HG02943 (cell line): ENCODE results near the gene CXCL11.
"Not testable (repeated sequence)": the region's sequence is repeated elsewhere in the genome, so short reads cannot be mapped to it uniquely, and the experiment has no call there.

ENCODE experiments used
- ATAC-seq: cut with Tn5 transposase; IDR thresholded peaks from one replicate; pipeline ENCODE4 v1.9.1; 2021; ENCODE audit warnings: mild to moderate bottlenecking, low read depth, moderate library complexity; ENCODE audit not compliant: unreplicated experiment

CXCL11 gene

DNA sequence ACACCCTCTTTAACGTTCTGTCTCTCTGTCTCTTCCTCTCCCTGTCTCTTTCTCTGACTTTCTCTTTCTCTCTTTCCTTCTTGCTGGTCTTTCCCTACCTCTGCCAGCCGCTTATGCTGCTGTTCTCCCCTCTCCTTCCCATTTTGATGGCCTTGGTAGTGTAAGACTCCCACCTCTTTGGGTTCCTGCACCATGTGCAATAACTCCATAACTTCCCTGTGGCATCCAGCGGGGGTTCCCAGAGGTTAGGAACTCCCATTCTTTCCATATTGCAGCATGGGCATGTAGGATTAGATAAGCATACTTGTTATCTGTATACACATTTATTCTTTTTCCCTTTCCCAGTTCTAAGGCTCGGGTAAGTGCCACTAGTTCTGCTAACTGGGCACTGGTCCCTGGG lies 8.8 kb upstream of the CXCL11 start:
- not testable (repeated sequence) for ATAC-seq

GRCh38 chr4:76043306-76043705 lies 7.4 kb upstream of the CXCL11 start:
- not testable (repeated sequence) for ATAC-seq

DNA sequence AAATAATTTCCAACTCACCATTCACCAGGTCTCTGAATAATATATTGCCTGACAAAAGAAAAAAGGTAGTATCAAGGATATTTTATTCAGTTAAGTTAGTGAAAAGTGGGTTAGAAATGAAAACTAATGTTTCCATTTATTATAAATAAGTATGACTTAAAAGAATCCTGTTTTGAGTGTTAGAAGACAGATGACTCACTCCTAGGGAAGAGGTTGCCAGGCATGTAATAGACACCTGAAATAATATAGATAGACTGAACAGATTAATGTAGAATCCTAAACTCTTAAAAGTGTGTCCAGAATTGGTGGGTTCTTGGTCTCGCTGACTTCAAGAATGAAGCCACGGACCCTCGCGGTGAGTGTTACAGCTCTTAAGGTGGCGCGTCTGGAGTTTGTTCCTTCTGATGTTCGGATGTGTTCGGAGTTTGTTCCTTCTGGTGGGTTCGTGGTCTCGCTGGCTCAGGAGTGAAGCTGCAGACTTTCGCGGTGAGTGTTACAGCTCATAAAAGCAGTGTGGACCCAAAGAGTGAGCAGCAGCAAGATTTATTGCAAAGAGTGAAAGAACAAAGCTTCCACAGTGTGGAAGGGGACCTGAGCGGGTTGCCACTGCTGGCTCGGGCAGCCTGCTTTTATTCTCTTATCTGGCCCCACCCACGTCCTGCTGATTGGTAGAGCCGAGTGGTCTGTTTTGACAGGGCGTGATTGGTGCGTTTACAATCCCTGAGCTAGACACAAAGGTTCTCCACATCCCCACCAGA lies 6.5 kb upstream of the CXCL11 start:
- not testable (repeated sequence) for ATAC-seq

- ATAC-seq = peak; percentile 59
Observed at GRCh38 chr4:76036855-76037254, 985 bp upstream of the CXCL11 start.

- no peak for ATAC-seq
Observed at GRCh38 chr4:76035141-76035540, 729 bp downstream of the CXCL11 start.

DNA sequence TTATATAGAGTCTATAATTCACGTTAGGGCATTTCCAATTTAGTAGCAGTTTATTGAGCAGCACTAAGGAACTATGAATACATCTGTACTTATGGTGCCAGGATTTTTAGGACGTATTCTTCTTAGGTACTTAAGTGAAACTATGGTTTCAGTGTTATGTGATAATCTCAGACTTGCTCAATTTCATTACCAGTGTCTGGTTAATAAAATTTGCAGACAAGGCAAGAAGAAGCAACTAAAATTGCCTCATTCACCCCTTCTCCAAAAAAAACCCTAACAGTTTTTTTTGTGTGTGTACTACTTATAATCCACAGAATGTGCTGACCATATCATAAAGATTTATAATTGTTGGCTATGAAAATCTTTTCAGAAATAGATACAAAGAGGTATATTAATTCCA lies 6.6 kb downstream of the CXCL11 start:
- no peak for ATAC-seq

- ATAC-seq = no peak
Observed at GRCh38 chr4:76028350-76028765, 7.5 kb downstream of the CXCL11 start.

GRCh38 chr4:76024065-76024464 lies 11.8 kb downstream of the CXCL11 start:
- ATAC-seq = no peak

- ATAC-seq = no peak
Observed at GRCh38 chr4:76023389-76023788, 12.5 kb downstream of the CXCL11 start, which contains the start of gene CXCL10. Gene CXCL10, minus strand, starts transcription at chr4:76023497. Its CDS starts 66 bp downstream, at chr4:76023431.

- no peak for ATAC-seq
Observed at GRCh38 chr4:76022677-76023076, 13.2 kb downstream of the CXCL11 start.

DNA sequence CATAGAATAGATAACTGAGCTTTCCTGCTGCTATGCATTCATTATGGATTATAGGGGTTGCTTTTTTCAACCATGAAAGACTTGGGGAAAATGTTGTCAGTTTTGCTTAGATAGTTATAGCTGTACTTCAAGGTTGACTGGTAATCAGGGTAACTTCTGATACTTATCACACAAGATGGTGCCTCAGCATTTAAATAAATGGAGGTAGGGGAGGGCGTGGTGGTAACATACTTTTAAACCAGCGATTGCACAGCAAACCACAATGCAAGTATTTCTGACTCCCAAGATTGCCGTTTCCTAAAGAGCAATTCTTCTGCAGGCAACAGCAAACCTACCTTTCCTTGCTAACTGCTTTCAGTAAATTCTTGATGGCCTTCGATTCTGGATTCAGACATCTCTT lies 13.8 kb downstream of the CXCL11 start:
- no peak for ATAC-seq

DNA sequence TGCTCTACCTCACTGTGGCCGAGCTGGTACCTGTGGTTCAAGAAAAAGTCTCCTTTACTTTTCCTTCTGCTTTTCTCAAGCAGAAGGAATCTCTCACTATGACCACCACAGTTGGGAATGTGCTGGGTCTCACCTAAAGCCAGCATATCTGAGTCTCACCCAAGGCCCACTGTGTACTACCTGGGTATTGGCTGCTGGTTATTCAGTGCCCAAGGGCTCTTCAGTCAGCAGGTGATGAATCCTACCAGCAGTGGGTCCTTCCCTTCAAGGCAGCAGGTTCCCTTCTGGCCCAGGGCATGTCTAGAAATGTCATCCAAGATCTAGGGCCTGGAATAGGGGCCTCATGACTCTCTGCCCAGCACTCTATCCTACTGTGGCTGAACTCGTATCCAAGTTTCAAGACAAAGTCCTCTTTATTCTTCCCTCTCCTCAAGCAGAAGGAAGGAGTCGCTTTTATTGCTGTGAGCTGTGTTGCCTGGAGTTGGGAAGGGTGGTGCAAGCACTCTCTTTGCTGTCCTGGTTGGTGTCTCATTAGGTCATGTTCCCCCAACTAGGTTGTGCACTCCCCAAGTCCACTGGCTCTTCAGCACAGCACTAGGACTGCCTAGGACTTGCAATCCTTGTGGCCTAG lies 18.7 kb downstream of the CXCL11 start:
- ATAC-seq = no peak

DNA sequence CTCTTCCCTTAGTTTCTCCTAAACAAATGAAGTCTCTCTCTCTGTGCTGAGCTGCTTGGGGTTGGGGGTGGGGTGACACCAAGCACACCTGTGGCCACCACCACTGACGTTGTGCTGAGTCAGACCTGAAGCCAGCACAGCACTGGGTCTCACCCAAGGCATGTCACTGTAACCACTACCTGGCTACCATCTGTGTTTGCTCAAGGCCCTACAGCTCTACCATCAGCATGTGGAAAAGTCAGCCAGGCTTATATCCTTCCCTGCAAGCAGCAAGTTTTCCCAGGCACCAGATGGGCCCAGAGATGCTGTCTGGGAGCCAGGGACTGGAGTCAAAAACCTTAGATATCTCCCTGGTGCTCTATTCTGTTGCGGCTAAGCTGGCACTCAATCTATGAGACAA lies 19.5 kb downstream of the CXCL11 start:
- ATAC-seq = peak; percentile 65

DNA sequence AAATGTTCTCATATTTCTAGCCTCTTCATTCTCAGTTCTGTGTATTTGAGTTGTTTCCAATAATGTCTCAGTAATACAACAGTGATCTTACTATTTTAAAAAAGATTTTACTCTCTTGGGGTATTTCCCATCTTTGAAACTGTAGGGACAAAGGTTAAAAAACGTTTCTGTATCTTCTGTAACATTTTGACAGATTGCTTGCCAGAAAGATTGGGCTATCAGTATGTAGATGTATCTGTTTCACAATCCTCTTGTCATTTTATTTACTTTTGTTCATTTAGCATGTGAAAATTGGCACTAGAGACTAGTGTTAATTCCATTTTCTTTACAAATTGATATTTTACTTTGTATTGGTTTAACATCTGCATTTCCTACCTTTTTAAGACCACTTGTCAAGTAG lies 22.3 kb downstream of the CXCL11 start:
- no peak for ATAC-seq

GRCh38 chr4:76012388-76012801 lies 23.5 kb downstream of the CXCL11 start:
- ATAC-seq = no peak

DNA sequence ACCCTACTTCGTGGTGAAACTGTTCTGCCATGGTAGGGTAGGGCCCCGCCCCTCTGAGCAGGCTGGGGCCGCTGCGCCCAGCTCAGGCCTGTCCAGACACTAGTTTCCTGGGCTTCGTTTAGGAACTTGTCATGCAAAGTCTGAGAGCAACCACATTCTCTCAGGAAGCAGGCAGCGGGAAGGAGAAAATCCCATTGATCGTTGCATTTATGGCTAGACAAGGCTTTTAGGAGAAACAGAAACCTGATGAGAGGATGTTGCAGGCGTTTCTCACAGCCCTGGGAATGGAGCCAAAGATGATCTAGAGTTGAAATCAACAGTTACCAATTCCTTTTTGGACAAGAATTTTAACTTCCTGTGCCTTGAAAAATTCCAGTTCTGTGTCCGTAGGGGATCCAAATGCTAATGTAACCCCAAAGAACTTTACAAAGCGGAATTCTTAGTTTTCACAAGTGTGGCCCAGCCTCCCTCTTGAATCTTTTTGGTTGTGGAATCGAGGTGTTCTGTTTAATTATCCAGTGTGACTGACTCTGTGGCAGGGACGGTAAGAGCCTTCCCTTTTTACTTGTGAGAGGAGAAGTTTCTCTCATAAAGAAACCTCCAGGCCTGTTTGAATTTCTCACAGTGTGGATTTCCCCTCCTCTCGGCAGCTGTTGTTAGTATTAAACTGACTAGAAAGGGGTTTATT lies 24.0 kb downstream of the CXCL11 start:
- no peak for ATAC-seq

GRCh38 chr4:76011018-76011670 lies 24.7 kb downstream of the CXCL11 start:
- ATAC-seq = no peak

GRCh38 chr4:76010576-76010975 lies 25.3 kb downstream of the CXCL11 start:
- no peak for ATAC-seq

GRCh38 chr4:76009311-76009710 lies 26.6 kb downstream of the CXCL11 start:
- ATAC-seq = no peak

DNA sequence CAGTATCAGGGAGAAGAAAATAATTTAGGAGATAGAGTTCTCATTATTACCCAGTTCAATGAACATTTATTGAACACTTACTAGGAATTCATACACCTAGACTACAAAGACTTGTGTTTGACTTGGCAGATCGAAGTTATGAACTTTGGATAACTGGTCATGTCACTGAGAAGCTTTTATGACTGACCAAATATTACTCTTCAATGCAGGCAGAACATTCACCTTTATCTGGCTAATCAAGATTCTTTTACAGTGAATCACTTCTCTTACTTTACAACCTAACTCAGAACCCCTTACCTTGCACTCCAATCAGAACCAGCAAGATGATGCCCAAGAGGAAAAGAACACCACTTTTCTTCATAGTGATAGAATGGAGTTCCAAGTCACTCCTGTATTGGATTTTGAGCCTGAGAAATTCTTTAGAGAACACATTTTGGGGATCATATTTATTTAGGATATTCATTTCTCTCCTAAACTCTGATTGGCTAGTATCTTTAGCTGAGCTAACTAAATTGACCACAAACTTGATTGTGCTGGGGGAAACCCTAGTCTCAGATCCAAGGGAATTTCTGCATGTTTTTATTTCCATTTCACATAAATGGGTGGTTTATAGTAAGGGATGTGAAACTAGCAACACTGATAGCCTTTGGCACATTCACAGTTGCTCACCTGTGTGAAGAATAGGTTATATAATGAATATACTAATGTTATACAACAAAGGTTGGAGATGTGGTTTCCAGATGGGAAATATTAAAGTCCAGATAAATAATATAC lies 28.6 kb downstream of the CXCL11 start, which contains the start of gene CXCL9:
Gene CXCL9, minus strand, starts transcription at position 421 of the 774 bp plus-strand sequence. Its CDS starts 60 bp downstream, at position 361.
- no peak for ATAC-seq
